ENCODE results near the gene LEMD2. TPM values are rescaled to one million over a fixed set of nuclear protein-coding genes. Genes with fewer than 3 reads are reported as not detected.

LEMD2 gene
- total and polyA plus RNA-seq, 2 donors (not counting 1 experiment from before 2014, with no cell fraction given), result 25.7 to 61.9 TPM

- Histone ChIP-seq H3K4me2 (ENCODE audit: extremely low read depth, insufficient read depth, low read length) (no peak overlapping the region), H3K4me1 (ENCODE audit: control insufficient read depth, extremely low read depth, insufficient read depth, low read length) (no peaks in the 10 kb centered on the region), H2AFZ (ENCODE audit: low read length) (no peak overlapping the region), H3K9ac (ENCODE audit: insufficient read depth, low read length) (no peak overlapping the region), H3K36me3 (ENCODE audit: control insufficient read depth, insufficient read depth, low read length) (no peaks in the 10 kb centered on the region), H3K79me2 (ENCODE audit: control insufficient read depth, insufficient read depth, low read length) (no peaks in the 10 kb centered on the region), H4K20me1 (ENCODE audit: control insufficient read depth, extremely low read depth, insufficient read depth, low read length) (no peaks in the 10 kb centered on the region), H3K9me3 (ENCODE audit: control insufficient read depth, insufficient read depth, low read depth, low read length) (no peaks in the 10 kb centered on the region), H3K27ac (ENCODE audit: insufficient read depth, low read length) (no peak overlapping the region), H3K4me3 (replicated peaks in 1 of 4; ENCODE audit: control extremely low read depth in 1 of 4, insufficient read depth in 1 of 4, low read depth in 3 of 4, low read length in 4 of 4) (no peak overlapping the region), H3K27me3 (ENCODE audit: control insufficient read depth, insufficient read depth, low read length) (peaks cover 11% of the 10 kb centered on the region)
- no peak for DNase-seq (ENCODE audit: low read depth in 2 of 2)
- no peak for TF ChIP-seq EZH2 (IDR thresholded peaks at IDR 0.05; ENCODE audit: low read length, missing control alignments)
- TF ChIP-seq, protein P1, sequence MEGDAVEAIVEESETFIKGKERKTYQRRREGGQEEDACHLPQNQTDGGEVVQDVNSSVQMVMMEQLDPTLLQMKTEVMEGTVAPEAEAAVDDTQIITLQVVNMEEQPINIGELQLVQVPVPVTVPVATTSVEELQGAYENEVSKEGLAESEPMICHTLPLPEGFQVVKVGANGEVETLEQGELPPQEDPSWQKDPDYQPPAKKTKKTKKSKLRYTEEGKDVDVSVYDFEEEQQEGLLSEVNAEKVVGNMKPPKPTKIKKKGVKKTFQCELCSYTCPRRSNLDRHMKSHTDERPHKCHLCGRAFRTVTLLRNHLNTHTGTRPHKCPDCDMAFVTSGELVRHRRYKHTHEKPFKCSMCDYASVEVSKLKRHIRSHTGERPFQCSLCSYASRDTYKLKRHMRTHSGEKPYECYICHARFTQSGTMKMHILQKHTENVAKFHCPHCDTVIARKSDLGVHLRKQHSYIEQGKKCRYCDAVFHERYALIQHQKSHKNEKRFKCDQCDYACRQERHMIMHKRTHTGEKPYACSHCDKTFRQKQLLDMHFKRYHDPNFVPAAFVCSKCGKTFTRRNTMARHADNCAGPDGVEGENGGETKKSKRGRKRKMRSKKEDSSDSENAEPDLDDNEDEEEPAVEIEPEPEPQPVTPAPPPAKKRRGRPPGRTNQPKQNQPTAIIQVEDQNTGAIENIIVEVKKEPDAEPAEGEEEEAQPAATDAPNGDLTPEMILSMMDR (conservative IDR thresholded peaks at IDR 0.05 in 1 of 2, IDR thresholded peaks at IDR 0.05 in 1 of 2; ENCODE audit: low read depth in 1 of 2, low read length in 2 of 2), result no peak
Observed at GRCh38 chr6:33820784-33821520, 32.0 kb upstream of the LEMD2 start.

DNA sequence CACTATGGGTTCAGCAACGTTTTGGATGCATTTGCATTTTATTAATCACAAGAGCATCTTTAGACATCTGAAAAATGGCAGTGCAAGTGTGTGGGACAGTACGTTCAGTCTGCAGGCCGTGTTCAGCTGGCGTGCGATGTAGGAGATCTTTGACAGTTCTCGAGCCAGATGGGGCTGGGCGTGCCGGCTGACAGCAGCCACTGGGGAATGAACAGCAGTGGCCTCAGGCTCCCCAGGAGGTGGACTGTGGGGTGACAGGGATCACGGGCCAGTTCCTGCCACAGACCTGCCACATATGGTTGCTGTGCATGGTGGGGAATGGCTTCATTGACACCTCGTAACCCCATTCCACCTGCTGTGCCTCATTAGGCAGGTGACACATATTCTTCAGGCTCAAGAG is 31.3 kb upstream of the LEMD2 start:
- no peaks in the 10 kb centered on the region for H3K4me1 ChIP-seq (ENCODE audit: control insufficient read depth, extremely low read depth, insufficient read depth, low read length)
- no peak overlapping the region for H2AFZ ChIP-seq (ENCODE audit: low read length)
- H3K27ac ChIP-seq (ENCODE audit: insufficient read depth, low read length), result no peak overlapping the region
- H3K36me3 ChIP-seq (ENCODE audit: control insufficient read depth, insufficient read depth, low read length), result no peaks in the 10 kb centered on the region
- no peaks in the 10 kb centered on the region for H3K79me2 ChIP-seq (ENCODE audit: control insufficient read depth, insufficient read depth, low read length)
- peaks cover 11% of the 10 kb centered on the region for H3K27me3 ChIP-seq (ENCODE audit: control insufficient read depth, insufficient read depth, low read length)
- H3K9ac ChIP-seq (ENCODE audit: insufficient read depth, low read length), result no peak overlapping the region
- no peak for TF ChIP-seq EZH2 (IDR thresholded peaks at IDR 0.05; ENCODE audit: low read length, missing control alignments)
- TF ChIP-seq, protein P1 (conservative IDR thresholded peaks at IDR 0.05 in 1 of 2, IDR thresholded peaks at IDR 0.05 in 1 of 2; ENCODE audit: low read depth in 1 of 2, low read length in 2 of 2), result no peak
- no peak for DNase-seq (ENCODE audit: low read depth in 2 of 2)
- no peaks in the 10 kb centered on the region for H4K20me1 ChIP-seq (ENCODE audit: control insufficient read depth, extremely low read depth, insufficient read depth, low read length)
- no peak overlapping the region for H3K4me3 ChIP-seq (replicated peaks in 1 of 4; ENCODE audit: control extremely low read depth in 1 of 4, insufficient read depth in 1 of 4, low read depth in 3 of 4, low read length in 4 of 4)
- H3K9me3 ChIP-seq (ENCODE audit: control insufficient read depth, insufficient read depth, low read depth, low read length), result no peaks in the 10 kb centered on the region
- H3K4me2 ChIP-seq (ENCODE audit: extremely low read depth, insufficient read depth, low read length), result no peak overlapping the region

GRCh38 chr6:33819021-33819420 is 30.1 kb upstream of the LEMD2 start:
- no peaks in the 10 kb centered on the region for H3K36me3 ChIP-seq (ENCODE audit: control insufficient read depth, insufficient read depth, low read length)
- H3K4me2 ChIP-seq (ENCODE audit: extremely low read depth, insufficient read depth, low read length), result no peak overlapping the region
- no peak for DNase-seq (ENCODE audit: low read depth in 2 of 2)

More at GRCh38 chr6:33819021-33819420, 30.1 kb upstream of the LEMD2 start:
- Histone ChIP-seq H3K4me3 (replicated peaks in 1 of 4; ENCODE audit: control extremely low read depth in 1 of 4, insufficient read depth in 1 of 4, low read depth in 3 of 4, low read length in 4 of 4) (no peak overlapping the region), H3K79me2 (ENCODE audit: control insufficient read depth, insufficient read depth, low read length) (no peaks in the 10 kb centered on the region), H3K9ac (ENCODE audit: insufficient read depth, low read length) (no peak overlapping the region), H3K27ac (ENCODE audit: insufficient read depth, low read length) (no peak overlapping the region), H4K20me1 (ENCODE audit: control insufficient read depth, extremely low read depth, insufficient read depth, low read length) (no peaks in the 10 kb centered on the region), H3K4me1 (ENCODE audit: control insufficient read depth, extremely low read depth, insufficient read depth, low read length) (no peaks in the 10 kb centered on the region), H3K27me3 (ENCODE audit: control insufficient read depth, insufficient read depth, low read length) (peaks cover 15% of the 10 kb centered on the region), H2AFZ (ENCODE audit: low read length) (no peak overlapping the region), H3K9me3 (ENCODE audit: control insufficient read depth, insufficient read depth, low read depth, low read length) (no peaks in the 10 kb centered on the region)
- TF ChIP-seq, protein P1 (conservative IDR thresholded peaks at IDR 0.05 in 1 of 2, IDR thresholded peaks at IDR 0.05 in 1 of 2; ENCODE audit: low read depth in 1 of 2, low read length in 2 of 2), result no peak
- TF ChIP-seq EZH2 (IDR thresholded peaks at IDR 0.05; ENCODE audit: low read length, missing control alignments), result no peak
